GM12801 (cell line): ENCODE results near the gene BCDIN3D.

Experiments used
- CTCF ChIP-seq: IDR thresholded peaks from one replicate; pipeline ENCODE4 v1.5.1; 2011; ENCODE audit warnings: control low read depth; ENCODE audit not compliant: insufficient read length; ENCODE audit errors: extremely low read depth

Gene BCDIN3D

GRCh38 chr12:49819786-49820185, 23.1 kb downstream of the BCDIN3D start:
- TF ChIP-seq CTCF, result no peak

GRCh38 chr12:49818241-49818895, 24.5 kb downstream of the BCDIN3D start:
- TF ChIP-seq CTCF, result no peak

- no peak for TF ChIP-seq CTCF
Measured at GRCh38 chr12:49813131-49813530, 29.8 kb downstream of the BCDIN3D start.

- no peak for TF ChIP-seq CTCF
Measured at GRCh38 chr12:49811961-49812401, 30.9 kb downstream of the BCDIN3D start.

- no peak for TF ChIP-seq CTCF
Measured at GRCh38 chr12:49811136-49811535, 31.8 kb downstream of the BCDIN3D start.

- TF ChIP-seq CTCF, result no peak
Measured at GRCh38 chr12:49809906-49810389, 33.0 kb downstream of the BCDIN3D start.

GRCh38 chr12:49809381-49809905, 33.5 kb downstream of the BCDIN3D start:
- no peak for TF ChIP-seq CTCF
